Neural cell (in vitro differentiated cells): ENCODE data around the gene SLC45A1. TPM values are rescaled to one million over a fixed set of nuclear protein-coding genes. Genes with fewer than 3 reads are reported as not detected.

ENCODE experiments used
- H2AFZ ChIP-seq: fragments of 200-600, 300-800 bp; sonication (generic), shearing (Covaris generic); 2 replicates; pipeline ENCODE4 v1.6.0; 2014; ENCODE audit warnings: low read depth, mild to moderate bottlenecking, antibody characterized with exemption, low read length, moderate library complexity
- H3F3A ChIP-seq: fragments of 200-600 bp; shearing (Covaris generic); 2 replicates; pipeline ENCODE4 v1.6.1; 2016; ENCODE audit warnings: mild to moderate bottlenecking, moderate library complexity, mixed read lengths, antibody characterized with exemption, low read length; ENCODE audit not compliant: insufficient read depth, poor library complexity, severe bottlenecking
- H3K27ac ChIP-seq: fragments of 200-600, 300-800 bp; sonication (generic), shearing (Covaris generic); 2 replicates; pipeline ENCODE4 v1.5.1; 2014; ENCODE audit warnings: mild to moderate bottlenecking, low read length, moderate library complexity
- H3K27me3 ChIP-seq: fragments of 300-800, 200-600 bp; sonication (generic), shearing (Covaris generic); 2 replicates; pipeline ENCODE4 v1.6.0; 2014; ENCODE audit warnings: mild to moderate bottlenecking, low read depth, low read length, moderate library complexity; ENCODE audit not compliant: insufficient read depth
- H3K36me3 ChIP-seq: fragments of 300-800, 200-600 bp; sonication (generic), shearing (Covaris generic); 2 replicates; pipeline ENCODE4 v1.5.1; 2014; ENCODE audit warnings: mild to moderate bottlenecking, antibody characterized with exemption, low read length, moderate library complexity; ENCODE audit not compliant: insufficient read depth
- H3K4me2 ChIP-seq: fragments of 300-800, 200-600 bp; sonication (generic), shearing (Covaris generic); 2 replicates; pipeline ENCODE4 v1.6.0; 2014; ENCODE audit warnings: mild to moderate bottlenecking, low read length
- H3K4me3 ChIP-seq: fragments of 300-800, 200-600 bp; sonication (generic), shearing (Covaris generic); 2 replicates; pipeline ENCODE4 v1.5.1; 2014; ENCODE audit warnings: mild to moderate bottlenecking, low read length, moderate library complexity
- H3K79me2 ChIP-seq: fragments of 200-600 bp; shearing (Covaris generic); replicated peaks from 2 replicates; pipeline ENCODE4 v1.6.0; 2014; ENCODE audit warnings: mild to moderate bottlenecking, low read length, moderate library complexity; ENCODE audit not compliant: insufficient read depth
- H3K9ac ChIP-seq: fragments of 300-800, 200-600 bp; sonication (generic), shearing (Covaris generic); 2 replicates; pipeline ENCODE4 v1.6.1; 2016; ENCODE audit warnings: mild to moderate bottlenecking, low read length, mixed read lengths
- H3K9me2 ChIP-seq: fragments of 200-600 bp; shearing (Covaris generic); 2 replicates; pipeline ENCODE4 v1.6.1; 2016; ENCODE audit warnings: mild to moderate bottlenecking, low read length, mixed read lengths; ENCODE audit not compliant: insufficient read depth
- H3K9me3 ChIP-seq: fragments of 200-600, 300-800 bp; sonication (generic), shearing (Covaris generic); 2 replicates; pipeline ENCODE4 v1.6.1; 2016; ENCODE audit warnings: mild to moderate bottlenecking, mixed run types, low read length, moderate library complexity, mixed read lengths
- H4K20me1 ChIP-seq: fragments of 200-600 bp; shearing (Covaris generic); 2 replicates; pipeline ENCODE4 v1.6.1; 2016; ENCODE audit warnings: mild to moderate bottlenecking, mixed run types; ENCODE audit not compliant: insufficient read depth
- EP300 ChIP-seq: fragments of 450-650 bp; conservative IDR thresholded peaks from 2 replicates; pipeline ENCODE4 v1.6.1; 2014; ENCODE audit warnings: antibody characterized with exemption, mild to moderate bottlenecking, moderate library complexity; ENCODE audit not compliant: poor library complexity, severe bottlenecking
- EZH2 ChIP-seq: fragments of 200-600, 300-800 bp; shearing (Covaris generic), sonication (generic); IDR thresholded peaks from 2 replicates; pipeline ENCODE4 v1.6.1; 2014; ENCODE audit warnings: antibody characterized with exemption, low read length, borderline replicate concordance, mild to moderate bottlenecking; ENCODE audit not compliant: insufficient read depth, poor library complexity, severe bottlenecking
- MXI1 ChIP-seq: fragments of 450-650 bp; conservative IDR thresholded peaks from 2 replicates; pipeline ENCODE4 v1.6.1; 2014; ENCODE audit warnings: antibody characterized with exemption, mild to moderate bottlenecking; ENCODE audit not compliant: poor library complexity, severe bottlenecking
- POLR2AphosphoS5 ChIP-seq: IDR thresholded peaks from 2 replicates; pipeline ENCODE4 v1.6.1; 2012
- RAD21 ChIP-seq: fragments of 450-650 bp; conservative IDR thresholded peaks from 2 replicates; pipeline ENCODE4 v1.6.1; 2014; ENCODE audit warnings: antibody characterized with exemption, mild to moderate bottlenecking, moderate library complexity
- SMC3 ChIP-seq: fragments of 450-650 bp; conservative IDR thresholded peaks from 2 replicates; pipeline ENCODE4 v1.6.1; 2014; ENCODE audit warnings: antibody characterized with exemption, mild to moderate bottlenecking, moderate library complexity; ENCODE audit not compliant: poor library complexity
- TAF1 ChIP-seq: IDR thresholded peaks from 2 replicates; pipeline ENCODE4 v1.6.1; 2012; ENCODE audit warnings: low read depth
- polyA plus RNA-seq: library from polyadenylated mRNA; depleted of rRNA; stranded (reverse); fragments of >200 nt; gene quantifications from 2 replicates; pipeline ENCODE4 v1.2.3, GENCODE V29; 2014
- TF ChIP-seq, protein P1 (sequence below): fragments of 450-650 bp; IDR thresholded peaks from 2 replicates; pipeline ENCODE4 v1.5.1; 2014; ENCODE audit warnings: antibody characterized with exemption, mild to moderate bottlenecking, moderate library complexity; ENCODE audit not compliant: poor library complexity, severe bottlenecking
- TF ChIP-seq, protein P2 (sequence below): IDR thresholded peaks from 2 replicates; pipeline ENCODE4 v1.6.1; 2012; ENCODE audit warnings: borderline replicate concordance

Gene SLC45A1
- polyA plus RNA-seq, 1 donor from 2014 or later, result 7.1 TPM

DNA sequence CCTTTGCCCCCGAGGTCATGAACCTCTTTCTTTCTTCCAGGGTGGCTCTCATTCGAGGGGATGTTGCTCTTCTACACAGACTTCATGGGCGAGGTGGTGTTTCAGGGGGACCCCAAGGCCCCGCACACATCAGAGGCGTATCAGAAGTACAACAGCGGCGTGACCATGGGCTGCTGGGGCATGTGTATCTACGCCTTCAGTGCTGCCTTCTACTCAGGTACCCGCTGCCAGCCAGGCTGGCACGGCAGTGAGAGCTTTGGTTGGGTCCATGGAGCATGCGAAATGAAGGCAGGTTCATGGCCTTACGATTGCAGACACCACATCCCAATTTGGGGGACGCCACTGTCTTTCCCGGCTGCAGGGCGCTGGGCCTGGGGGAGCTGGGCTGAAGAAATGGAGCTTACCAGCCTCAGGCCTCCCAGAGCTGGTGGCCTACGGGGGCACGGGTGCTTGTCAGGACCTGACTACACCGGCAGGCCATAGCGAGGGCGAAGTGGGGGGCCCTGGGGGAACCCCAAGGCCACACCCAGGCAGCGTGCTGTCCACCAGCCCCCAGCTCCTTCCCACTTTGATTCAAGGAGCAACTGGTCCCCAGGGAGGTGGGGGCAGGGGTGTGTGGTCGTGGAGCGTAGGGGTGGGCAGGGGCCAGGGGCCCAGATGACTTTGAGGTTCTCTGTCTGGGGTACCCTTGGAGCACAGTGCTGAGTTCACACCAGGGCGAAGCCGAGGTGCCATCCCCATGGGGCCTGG, 20.0 kb downstream of the SLC45A1 start:
- no peak overlapping the region for H3K9ac ChIP-seq
- H3K27ac ChIP-seq, result no peak overlapping the region
- H3K36me3 ChIP-seq, result peaks cover 16% of the 10 kb centered on the region
- no peaks in the 10 kb centered on the region for H3K9me3 ChIP-seq
- no peak overlapping the region for H3K4me2 ChIP-seq
- H3K9me2 ChIP-seq, result no peaks in the 10 kb centered on the region
- no peaks in the 10 kb centered on the region for H3K27me3 ChIP-seq
- no peak for TF ChIP-seq POLR2AphosphoS5
- no peak for TF ChIP-seq EZH2
- TF ChIP-seq EP300, result no peak
- no peak for TF ChIP-seq MXI1
- TF ChIP-seq TAF1, result no peak
- TF ChIP-seq RAD21, result no peak
- TF ChIP-seq SMC3, result no peak
- TF ChIP-seq, protein P1, sequence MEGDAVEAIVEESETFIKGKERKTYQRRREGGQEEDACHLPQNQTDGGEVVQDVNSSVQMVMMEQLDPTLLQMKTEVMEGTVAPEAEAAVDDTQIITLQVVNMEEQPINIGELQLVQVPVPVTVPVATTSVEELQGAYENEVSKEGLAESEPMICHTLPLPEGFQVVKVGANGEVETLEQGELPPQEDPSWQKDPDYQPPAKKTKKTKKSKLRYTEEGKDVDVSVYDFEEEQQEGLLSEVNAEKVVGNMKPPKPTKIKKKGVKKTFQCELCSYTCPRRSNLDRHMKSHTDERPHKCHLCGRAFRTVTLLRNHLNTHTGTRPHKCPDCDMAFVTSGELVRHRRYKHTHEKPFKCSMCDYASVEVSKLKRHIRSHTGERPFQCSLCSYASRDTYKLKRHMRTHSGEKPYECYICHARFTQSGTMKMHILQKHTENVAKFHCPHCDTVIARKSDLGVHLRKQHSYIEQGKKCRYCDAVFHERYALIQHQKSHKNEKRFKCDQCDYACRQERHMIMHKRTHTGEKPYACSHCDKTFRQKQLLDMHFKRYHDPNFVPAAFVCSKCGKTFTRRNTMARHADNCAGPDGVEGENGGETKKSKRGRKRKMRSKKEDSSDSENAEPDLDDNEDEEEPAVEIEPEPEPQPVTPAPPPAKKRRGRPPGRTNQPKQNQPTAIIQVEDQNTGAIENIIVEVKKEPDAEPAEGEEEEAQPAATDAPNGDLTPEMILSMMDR, result no peak
- TF ChIP-seq, protein P2, sequence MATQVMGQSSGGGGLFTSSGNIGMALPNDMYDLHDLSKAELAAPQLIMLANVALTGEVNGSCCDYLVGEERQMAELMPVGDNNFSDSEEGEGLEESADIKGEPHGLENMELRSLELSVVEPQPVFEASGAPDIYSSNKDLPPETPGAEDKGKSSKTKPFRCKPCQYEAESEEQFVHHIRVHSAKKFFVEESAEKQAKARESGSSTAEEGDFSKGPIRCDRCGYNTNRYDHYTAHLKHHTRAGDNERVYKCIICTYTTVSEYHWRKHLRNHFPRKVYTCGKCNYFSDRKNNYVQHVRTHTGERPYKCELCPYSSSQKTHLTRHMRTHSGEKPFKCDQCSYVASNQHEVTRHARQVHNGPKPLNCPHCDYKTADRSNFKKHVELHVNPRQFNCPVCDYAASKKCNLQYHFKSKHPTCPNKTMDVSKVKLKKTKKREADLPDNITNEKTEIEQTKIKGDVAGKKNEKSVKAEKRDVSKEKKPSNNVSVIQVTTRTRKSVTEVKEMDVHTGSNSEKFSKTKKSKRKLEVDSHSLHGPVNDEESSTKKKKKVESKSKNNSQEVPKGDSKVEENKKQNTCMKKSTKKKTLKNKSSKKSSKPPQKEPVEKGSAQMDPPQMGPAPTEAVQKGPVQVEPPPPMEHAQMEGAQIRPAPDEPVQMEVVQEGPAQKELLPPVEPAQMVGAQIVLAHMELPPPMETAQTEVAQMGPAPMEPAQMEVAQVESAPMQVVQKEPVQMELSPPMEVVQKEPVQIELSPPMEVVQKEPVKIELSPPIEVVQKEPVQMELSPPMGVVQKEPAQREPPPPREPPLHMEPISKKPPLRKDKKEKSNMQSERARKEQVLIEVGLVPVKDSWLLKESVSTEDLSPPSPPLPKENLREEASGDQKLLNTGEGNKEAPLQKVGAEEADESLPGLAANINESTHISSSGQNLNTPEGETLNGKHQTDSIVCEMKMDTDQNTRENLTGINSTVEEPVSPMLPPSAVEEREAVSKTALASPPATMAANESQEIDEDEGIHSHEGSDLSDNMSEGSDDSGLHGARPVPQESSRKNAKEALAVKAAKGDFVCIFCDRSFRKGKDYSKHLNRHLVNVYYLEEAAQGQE, result no peak
- no peaks in the 10 kb centered on the region for H4K20me1 ChIP-seq
- H2AFZ ChIP-seq, result no peak overlapping the region
- H3K4me3 ChIP-seq, result no peak overlapping the region
- no peaks in the 10 kb centered on the region for H3F3A ChIP-seq
- no peaks in the 10 kb centered on the region for H3K79me2 ChIP-seq

DNA sequence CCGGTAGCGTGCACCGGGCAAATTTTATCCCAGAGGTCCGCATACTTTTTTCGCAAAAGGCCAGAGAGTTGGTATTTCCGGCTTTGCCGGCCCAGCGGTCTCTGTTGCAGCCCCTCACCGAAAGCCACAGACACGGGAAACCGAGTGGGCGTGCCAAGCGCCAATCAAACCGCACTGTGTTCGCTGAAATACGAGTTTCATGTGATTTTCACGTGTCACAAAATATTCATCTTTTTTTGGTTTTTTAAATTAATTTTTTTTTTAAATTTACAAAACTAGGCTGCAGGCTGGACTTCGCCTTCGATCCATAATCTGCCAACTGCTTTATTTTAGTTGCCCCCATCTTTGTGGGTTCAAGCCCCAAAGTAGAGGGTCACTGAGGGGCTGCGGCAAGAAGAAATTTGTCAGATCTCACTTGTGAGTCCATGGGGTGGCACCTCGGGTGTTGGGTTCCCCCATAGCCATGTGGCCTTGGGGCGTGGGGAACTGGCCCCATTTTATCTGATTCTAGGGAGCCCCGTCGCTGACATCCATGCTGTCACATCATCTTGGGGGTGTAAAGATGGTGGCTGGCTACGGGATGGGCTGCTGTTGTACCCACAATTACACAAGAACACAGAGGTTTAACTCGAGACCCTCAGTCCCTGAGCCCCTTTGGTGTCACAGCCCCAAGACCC, 20.8 kb downstream of the SLC45A1 start:
- H3K9ac ChIP-seq, result no peak overlapping the region
- no peaks in the 10 kb centered on the region for H3K9me3 ChIP-seq
- no peak overlapping the region for H3K4me3 ChIP-seq
- no peak overlapping the region for H2AFZ ChIP-seq
- H3K79me2 ChIP-seq, result no peaks in the 10 kb centered on the region
- no peaks in the 10 kb centered on the region for H3F3A ChIP-seq
- no peaks in the 10 kb centered on the region for H4K20me1 ChIP-seq
- H3K27me3 ChIP-seq, result no peaks in the 10 kb centered on the region
- no peak overlapping the region for H3K27ac ChIP-seq
- no peak overlapping the region for H3K4me2 ChIP-seq
- peaks cover 15% of the 10 kb centered on the region for H3K36me3 ChIP-seq
- no peaks in the 10 kb centered on the region for H3K9me2 ChIP-seq
- no peak for TF ChIP-seq SMC3
- TF ChIP-seq, protein P2, result no peak
- no peak for TF ChIP-seq TAF1
